NCI-H1417 treated with DMSO at 0.1 percent for 48 hours (cell line): ENCODE data around the gene CLDN9.

Experiments
- DNase-seq: peaks from one replicate; lab custom pipeline; 2025; lab: John Stamatoyannopoulos, UW

CLDN9 gene

DNA sequence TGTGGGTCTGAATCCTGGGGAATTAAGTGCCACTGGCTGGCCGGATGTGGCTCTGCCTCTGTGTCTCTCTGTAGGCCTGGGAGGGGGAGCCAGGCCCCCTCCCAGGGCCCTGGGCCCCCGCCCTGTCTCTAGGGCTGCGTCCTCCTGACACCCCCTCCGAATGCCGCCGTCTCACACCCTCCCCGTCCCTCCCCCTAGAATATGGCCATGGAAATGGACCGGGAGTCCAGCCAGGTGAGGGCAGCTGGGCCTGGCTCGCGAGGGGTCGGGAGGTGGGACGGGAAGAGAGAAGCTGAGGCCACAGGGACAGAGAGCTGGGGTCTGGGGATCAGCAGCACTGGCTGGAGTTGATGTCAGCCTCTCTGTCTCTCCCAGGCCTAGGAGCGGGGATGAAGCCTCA lies 16.4 kb upstream of the CLDN9 start:
- no peak for DNase-seq

DNA sequence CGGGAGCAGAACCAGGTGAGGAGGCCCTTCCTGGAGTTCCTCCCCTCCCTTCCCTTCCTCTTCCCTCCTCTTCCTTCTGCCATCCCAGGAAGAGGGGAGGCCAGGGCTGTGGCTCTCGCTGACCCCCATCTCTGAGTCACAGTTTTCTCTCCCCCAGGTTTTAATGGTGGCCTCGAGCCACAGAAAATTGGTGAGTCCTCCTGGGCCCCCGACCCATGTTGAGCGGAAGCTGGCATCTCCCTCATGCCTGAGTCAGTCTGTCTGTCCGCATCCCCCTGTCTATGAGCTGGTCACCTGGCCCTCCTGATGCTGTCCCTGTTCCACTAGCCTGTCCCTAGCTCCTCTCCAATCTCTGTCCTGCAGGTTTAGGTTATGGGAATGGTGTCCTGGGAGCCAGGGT lies 12.8 kb upstream of the CLDN9 start:
- no peak for DNase-seq

DNA sequence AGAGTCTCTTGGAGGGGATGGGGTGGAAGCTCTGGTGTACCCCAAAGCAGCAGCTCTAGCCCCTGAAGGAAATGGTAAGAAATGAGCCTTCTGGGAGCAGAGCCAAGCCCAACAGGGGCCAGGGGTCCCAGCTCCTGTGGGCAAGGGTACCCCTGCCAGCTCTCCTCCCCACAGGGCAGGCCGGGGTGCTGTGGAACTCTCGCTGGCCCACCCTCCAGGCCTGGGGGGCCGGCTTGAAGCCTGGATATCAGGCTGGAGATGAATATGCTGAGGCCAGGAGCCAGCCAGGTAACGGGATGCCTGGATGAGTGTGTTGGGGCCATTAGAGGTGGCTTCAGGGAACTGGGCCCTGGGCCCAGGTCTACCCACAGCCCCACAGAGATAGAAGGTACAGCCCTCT lies 12.2 kb upstream of the CLDN9 start:
- DNase-seq = no peak

GRCh38 chr16:3001316-3001715 lies 11.4 kb upstream of the CLDN9 start:
- no peak for DNase-seq

DNA sequence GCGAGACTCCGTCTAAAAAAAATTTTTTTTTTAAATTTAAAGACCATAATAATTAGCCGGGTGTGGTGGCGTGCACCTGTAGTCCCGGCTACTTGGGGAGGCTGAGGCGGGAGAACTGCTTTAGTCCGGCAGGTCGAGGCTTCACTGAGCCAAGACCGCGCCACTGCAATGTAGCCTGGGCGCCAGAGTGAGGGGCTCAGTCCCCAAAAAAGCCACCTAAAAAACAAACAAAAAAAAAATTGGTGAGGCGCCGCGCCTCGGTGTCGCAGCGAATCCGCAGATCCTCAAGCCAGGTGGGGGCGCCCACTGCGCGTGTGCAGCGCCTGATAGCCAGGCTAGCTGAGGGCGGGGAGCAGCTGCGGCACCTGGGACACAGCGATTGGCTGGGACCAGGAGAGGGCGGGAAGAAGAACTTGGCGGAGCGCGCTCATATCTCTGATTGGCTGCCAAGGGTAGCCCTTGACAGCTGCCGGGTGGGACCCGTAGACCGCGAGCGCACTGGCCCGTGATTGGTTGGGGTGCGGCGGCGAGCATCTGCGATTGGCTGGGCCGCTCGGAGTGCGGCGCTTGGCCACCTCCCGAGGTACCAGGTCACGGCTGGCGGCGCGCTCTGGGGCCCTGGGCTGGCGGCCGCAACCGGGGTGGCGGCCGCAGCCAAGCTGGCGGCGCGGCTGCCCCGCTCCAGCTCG lies 9.0 kb upstream of the CLDN9 start:
- DNase-seq = peak; percentile 93

DNA sequence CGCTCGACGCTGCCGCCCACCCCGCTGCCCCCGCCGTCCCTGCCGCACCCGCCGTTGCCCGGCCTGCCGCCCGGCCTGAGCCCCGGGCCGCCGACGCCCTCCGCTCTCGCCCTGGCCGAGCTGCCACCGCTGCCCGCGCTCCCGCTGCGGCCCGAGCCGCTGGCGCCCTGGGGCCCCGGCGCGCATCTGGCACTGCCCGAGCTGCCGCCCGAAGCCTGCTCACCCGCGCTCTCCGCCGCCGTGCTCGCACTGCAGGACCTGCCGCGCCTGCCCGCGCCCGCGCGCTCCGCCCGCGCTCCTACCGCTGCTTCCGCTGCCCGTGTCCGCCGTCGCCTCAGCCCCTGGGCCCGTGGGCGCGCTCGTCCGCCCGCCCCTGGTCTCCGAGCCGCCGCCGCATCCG lies 8.4 kb upstream of the CLDN9 start:
- DNase-seq = no peak

DNA sequence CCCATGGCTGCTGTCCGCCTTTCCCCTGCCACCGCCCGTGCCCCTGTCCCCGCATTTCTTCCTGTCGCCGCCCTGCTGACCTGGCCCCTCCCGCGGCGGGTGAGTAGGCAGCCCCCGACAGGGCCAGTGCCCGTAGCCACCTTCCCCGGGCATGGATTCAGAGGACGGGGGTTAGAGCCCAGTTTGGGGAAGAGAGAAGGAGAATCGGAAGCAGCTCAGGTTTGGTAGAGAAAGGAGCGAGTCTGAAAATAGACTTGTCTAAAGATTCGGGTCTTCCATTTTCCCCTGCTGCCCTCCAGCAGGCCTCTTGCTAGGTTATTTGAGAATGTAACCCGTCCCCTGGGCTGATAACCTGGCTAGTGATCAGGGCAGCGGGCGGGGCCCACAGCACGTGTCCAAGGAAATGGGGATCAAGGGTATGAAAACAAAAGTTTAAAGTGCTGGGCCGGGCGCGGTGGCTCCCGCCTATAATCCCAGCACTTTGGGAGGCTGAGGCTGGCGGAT lies 7.9 kb upstream of the CLDN9 start:
- DNase-seq = no peak

GRCh38 chr16:3007059-3007956 lies 5.4 kb upstream of the CLDN9 start:
- no peak for DNase-seq

DNA sequence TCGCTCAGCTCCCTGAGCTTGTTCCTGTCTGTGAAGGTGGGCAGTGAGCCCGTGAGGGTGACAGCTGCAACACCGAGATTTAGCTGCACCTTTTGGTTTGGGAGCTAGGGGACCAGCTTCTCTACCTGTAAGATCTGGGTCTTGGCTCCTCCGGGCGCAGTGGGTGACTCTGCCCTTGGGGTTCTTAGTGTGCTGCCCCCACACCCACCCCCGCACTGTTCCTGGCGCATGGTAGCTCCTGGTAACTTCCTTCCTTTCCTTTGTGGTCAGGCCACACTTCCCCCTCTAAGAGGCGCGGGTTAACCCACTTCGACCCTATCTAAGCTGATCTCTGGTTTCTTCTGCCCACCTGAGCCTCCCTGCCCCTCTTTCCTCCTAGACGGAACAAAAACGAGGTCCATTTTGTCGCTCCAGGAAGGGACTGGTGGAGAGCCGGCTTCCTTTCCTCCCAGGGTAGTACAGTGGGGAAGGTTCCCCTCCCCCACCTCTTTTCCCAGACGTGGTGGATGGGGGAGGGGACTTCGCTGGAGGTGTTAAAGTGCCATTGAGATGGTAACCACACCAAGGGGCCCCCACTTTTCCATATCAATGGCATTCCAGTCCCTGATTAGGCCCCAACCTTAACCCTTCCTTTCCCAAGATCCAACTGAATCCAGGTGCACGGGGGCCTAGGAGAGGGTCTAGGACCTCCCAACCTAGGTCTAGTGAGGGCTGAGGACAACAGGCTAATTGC lies 4.6 kb upstream of the CLDN9 start:
- DNase-seq = no peak

DNA sequence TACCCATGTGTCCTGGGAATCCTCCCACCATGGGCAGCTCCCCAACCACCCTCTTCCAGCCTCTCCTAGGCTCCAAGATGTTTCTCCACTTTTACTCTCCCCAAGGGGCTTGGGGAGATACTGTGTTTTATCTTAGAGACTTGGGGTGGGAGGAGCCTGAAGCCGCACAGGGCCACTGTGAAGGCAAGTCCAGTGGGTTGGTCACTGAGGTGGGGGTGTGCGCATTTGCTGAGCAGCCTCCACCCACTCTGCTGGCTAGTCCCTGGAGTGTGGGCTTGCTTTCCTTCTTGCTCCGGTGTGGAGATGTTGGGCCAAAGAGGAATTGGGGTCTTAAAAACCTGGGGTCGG lies 4.1 kb upstream of the CLDN9 start:
- no peak for DNase-seq

DNA sequence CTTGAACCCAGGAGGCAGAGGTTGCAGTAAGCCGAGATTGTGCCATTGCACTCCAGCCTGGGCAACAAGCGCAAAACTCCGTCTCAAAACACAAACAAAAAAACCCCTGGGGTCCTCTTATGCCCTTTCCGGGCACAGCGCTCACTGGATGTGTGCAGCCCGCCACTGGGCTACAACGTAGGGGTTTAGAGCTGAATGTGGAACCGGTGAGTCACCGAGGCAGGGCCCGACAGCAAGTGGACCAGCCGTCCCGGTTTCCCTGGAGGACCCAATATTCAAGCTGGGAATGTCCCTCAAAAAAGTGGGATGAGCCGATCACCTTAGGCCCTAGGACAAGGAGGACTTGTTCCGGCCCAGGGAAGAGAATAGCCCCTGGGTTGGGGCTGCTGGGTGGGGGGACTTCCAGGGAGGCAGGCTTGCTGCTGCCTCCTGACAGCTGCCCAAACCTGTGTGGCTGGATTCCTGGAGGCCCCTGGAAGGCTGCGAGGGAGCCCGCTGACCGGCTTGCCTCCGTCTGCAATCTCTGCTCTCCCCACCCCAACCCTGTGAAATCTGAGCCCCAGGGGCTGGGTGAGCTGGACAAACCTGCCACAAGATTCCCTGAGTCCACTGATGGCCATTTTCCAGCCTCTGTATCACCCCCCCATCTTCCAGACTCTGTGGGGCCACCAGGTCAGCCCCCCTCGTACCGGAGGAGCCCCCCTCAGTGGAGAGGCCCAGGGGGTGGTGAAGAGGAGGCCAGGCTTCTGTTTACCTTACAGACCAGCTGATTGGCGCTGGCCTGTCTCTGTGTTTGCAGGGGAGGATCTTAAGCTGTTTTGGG lies 2.9 kb upstream of the CLDN9 start:
- DNase-seq = no peak

- DNase-seq = no peak
Measured at GRCh38 chr16:3010510-3010909, 2.2 kb upstream of the CLDN9 start.

GRCh38 chr16:3012246-3012645 lies 477 bp upstream of the CLDN9 start:
- DNase-seq = no peak

DNA sequence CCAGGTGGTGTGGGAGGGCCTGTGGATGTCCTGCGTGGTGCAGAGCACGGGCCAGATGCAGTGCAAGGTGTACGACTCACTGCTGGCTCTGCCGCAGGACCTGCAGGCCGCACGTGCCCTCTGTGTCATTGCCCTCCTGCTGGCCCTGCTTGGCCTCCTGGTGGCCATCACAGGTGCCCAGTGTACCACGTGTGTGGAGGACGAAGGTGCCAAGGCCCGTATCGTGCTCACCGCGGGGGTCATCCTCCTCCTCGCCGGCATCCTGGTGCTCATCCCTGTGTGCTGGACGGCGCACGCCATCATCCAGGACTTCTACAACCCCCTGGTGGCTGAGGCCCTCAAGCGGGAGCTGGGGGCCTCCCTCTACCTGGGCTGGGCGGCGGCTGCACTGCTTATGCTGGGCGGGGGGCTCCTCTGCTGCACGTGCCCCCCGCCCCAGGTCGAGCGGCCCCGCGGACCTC lies 798 bp downstream of the CLDN9 start:
- DNase-seq = no peak

DNA sequence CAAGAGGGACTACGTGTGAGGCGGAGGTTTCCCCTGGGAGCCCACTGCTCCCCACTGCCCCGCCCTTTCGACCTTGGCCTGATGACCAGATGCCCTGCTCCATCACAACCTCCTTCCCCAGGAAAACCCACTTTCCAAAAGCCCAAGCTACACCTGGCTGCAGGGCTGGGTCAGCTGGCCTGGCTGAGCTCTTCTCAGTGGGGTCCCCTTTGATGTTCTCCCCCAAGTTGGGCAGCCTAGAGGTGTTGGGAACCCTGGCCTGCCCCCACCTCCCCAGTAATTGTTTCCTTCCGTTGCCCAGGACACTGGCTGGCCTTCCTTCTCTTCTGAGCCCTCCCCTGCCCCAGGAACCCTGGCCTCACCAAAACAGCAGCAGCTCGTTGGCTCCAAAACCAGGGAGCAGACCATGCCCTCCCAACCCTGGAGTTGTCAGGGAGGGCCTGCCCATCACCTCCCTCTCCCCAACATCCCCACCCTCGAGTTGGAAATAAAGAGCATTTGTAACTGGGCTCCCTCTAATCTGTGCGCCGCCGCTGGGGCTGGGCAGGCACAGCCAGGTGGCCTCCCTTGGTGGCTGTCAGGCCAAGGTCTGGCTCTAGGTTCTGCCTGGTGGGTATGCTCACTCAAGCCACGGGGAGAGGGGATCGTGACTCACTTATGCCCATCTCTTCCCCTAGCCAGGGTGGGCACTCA lies 1.4 kb downstream of the CLDN9 start:
- DNase-seq = no peak

DNA sequence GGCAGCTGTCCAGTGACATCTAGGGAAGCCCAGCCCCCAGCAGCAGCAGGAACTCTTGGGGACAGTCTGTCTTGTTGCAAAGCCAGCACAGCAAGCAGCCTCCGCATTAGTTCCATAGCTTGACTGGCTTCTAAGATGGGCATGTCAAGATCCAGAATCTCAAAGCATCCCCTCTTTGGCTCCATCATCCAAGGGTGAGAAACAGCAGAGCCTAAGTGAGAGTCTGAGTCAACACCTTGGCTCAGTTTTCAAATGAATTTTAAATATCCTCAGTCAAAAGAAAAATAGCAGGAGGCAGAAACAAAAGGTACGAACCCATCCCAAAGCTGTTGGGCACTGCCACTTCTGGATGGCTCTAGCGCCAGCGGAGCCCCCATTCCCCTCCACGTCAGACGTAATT lies 2.2 kb downstream of the CLDN9 start:
- no peak for DNase-seq

DNA sequence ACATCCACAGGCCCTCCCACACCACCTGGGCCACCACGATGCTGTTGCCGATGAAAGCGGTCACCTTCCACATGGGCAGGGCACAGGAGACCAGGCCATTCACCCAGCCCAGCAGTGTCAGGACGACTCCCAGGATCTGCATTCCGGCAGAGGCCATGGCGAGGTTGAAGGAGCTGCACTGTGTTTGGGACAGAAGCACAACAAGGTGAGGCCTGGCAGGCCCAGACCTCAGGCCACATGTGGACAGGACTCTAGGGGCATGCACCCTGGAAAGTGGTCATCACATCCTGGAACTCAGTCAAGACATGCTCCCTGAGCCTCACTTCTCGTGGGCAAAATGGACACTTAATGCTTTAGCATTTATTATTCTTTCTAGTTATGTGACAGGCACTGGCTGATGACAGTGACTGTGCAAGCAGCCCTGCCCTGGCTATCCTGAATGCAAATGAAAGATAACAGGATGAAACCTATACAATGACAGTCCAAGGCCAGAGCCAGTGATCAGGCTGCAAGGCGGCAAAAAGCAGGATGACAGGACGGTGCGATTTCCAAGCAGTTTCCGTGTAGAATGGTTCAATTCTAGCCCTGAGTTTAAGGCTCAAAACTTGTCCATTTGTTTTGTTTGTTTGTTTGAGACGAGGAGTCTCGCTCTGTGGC lies 3.3 kb downstream of the CLDN9 start:
- no peak for DNase-seq

- no peak for DNase-seq
Measured at GRCh38 chr16:3017344-3017743, 4.6 kb downstream of the CLDN9 start.

DNA sequence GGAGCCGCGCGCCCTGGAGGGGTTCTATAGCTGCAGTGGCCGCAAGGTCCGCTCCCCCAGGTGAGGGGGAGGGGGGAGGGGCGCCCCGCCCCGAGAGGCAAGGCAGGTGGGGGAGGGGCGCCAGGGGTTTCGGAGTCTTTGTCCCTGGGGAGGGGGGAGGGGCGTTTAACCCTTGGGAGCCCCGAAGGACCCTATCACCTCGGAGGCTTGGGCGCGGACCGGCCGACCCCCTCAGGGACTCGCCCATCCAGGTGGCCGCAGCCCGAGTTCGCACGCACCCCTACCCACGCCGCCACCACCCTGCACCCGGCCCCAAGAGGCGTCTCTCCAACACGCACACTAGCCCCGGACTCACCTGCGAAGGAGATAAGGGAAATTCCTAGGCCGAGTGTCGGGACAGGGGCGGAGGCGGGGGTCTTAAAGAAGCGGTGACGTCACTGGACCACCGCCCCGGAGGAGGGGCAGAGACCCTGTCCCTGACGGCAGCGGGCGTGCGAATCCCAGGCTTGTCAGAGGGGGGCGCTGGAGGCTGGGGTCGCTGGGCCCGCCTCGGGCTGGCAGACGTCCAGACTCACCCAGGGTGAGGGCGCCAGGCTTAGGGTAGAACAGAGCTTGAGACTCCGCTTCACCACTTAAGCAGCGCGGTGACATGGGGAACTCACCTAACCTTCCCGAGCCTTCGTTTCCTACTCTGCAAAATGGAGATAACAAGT lies 5.2 kb downstream of the CLDN9 start, which contains the start of gene CLDN6:
Gene CLDN6 (minus strand): TSS at position 390 of the 713 bp plus-strand sequence. CDS start 2,162 bp downstream, outside the sequence.
- DNase-seq = no peak
